Measurements from ENCODE around the gene LRRN3.

- TF ChIP-seq RFX5 (IDR thresholded peaks at IDR 0.05; ENCODE audit: low read depth, low read length) (no peak), CTCF (conservative IDR thresholded peaks at IDR 0.05; ENCODE audit: low read depth, low read length) (no peak), USF2 (IDR thresholded peaks at IDR 0.05; ENCODE audit: low read depth, low read length) (no peak), POLR2A (IDR thresholded peaks at IDR 0.05; ENCODE audit: low read depth, low read length) (no peak), MXI1 (IDR thresholded peaks at IDR 0.05; ENCODE audit: borderline replicate concordance, low read depth, low read length) (no peak), CHD1 (IDR thresholded peaks at IDR 0.05; ENCODE audit: low read depth, low read length) (no peak), SMC3 (IDR thresholded peaks at IDR 0.05; ENCODE audit: low read depth, low read length) (no peak), BHLHE40 (IDR thresholded peaks at IDR 0.05; ENCODE audit: low read depth, low read length) (no peak), MAFK (IDR thresholded peaks at IDR 0.05; ENCODE audit: low read depth, low read length) (no peak), FOS (IDR thresholded peaks at IDR 0.05; ENCODE audit: low read depth, low read length) (no peak), CEBPB (IDR thresholded peaks at IDR 0.05; ENCODE audit: low read depth, low read length) (no peak), RCOR1 (IDR thresholded peaks at IDR 0.05; ENCODE audit: insufficient replicate concordance, low read length) (no peak)
Measured at GRCh38 chr7:111174510-111174909, 83.6 kb downstream of the LRRN3 start.
